Lung (tissue), 12 donors: ENCODE results near the gene GPR39. TPM values are rescaled to one million over a fixed set of nuclear protein-coding genes. Genes with fewer than 3 reads are reported as not detected.

Experiments used
- ATAC-seq: fragments of 200-7000 bp; cut with Tn5 transposase; one replicate; pipeline ENCODE4 v1.9.1; 2020; ENCODE audit warnings: moderate number of reproducible peaks; ENCODE audit not compliant: insufficient read depth, low FRiP score
- DNase-seq, 3 donors: peaks; one replicate each; pipeline ENCODE4 v3.0.0-alpha.2; 2013 to 2017
- H3K27ac ChIP-seq, 2 donors: one replicate each; pipeline ENCODE4 v1.5.1; 2013; ENCODE audit warnings: mild to moderate bottlenecking in 2 of 2, moderate library complexity in 2 of 2, control low read depth in 1 of 2, inconsistent platforms in 1 of 2, low read depth in 1 of 2, low read length in 1 of 2
- H3K27me3 ChIP-seq, 3 donors: one replicate each; pipeline ENCODE4 v1.5.1; 2013; ENCODE audit warnings: low read length in 2 of 3; ENCODE audit not compliant: control insufficient read depth in 3 of 3, insufficient read depth in 3 of 3
- H3K36me3 ChIP-seq, 4 donors: one replicate each; pipeline ENCODE4 v1.5.1; 2013; ENCODE audit warnings: low read length in 4 of 4, mild to moderate bottlenecking in 1 of 4, moderate library complexity in 1 of 4; ENCODE audit not compliant: control insufficient read depth in 4 of 4, insufficient read depth in 4 of 4
- H3K4me1 ChIP-seq, 5 donors: one replicate each; pipeline ENCODE4 v1.5.1; 2013; ENCODE audit warnings: low read length in 5 of 5, mild to moderate bottlenecking in 2 of 5, moderate library complexity in 1 of 5; ENCODE audit not compliant: control insufficient read depth in 5 of 5, insufficient read depth in 5 of 5
- H3K4me3 ChIP-seq: one replicate; pipeline ENCODE4 v1.5.1; 2013; ENCODE audit warnings: mild to moderate bottlenecking, control low read depth, moderate library complexity
- H3K9ac ChIP-seq, 2 donors: one replicate each; pipeline ENCODE4 v1.5.1; 2013; ENCODE audit warnings: low read length in 2 of 2, control low read depth in 1 of 2; ENCODE audit not compliant: insufficient read depth in 1 of 2
- H3K9me3 ChIP-seq, 4 donors: one replicate each; pipeline ENCODE4 v1.5.1; 2013; ENCODE audit warnings: low read length in 3 of 4, mild to moderate bottlenecking in 1 of 4, moderate library complexity in 1 of 4; ENCODE audit not compliant: control insufficient read depth in 4 of 4, insufficient read depth in 3 of 4
- CTCF ChIP-seq: IDR thresholded peaks from 2 replicates; pipeline ENCODE4 v1.5.1; 2012; ENCODE audit warnings: mild to moderate bottlenecking; ENCODE audit errors: control extremely low read depth, extremely low read depth
- WGBS, 2 donors: extraction: QIAGEN DNeasy Blood & Tissue Kit; methylation state at CpG; one replicate each; pipeline ENCODE4 v1.1.7; 2013; 5-methylcytosine and 5-hydroxymethylcytosine counted together
- polyA plus RNA-seq, 2 donors: library from polyadenylated mRNA; stranded (reverse); fragments of 200-250 nt; gene quantifications; one replicate each; pipeline ENCODE4 v1.2.1, GENCODE V29; 2013
- total RNA-seq, 2 donors: library from RNA; depleted of rRNA in 1 of 2; stranded (reverse); fragments of >200 nt in 1 of 2; gene quantifications; one replicate each; pipeline ENCODE4 v1.2.1, GENCODE V29; 2014 to 2021
- donor health status: control.
- donor health status: control.
- donor health status: Bipolar disorder and iron deficiency.
- donor health status: healthy.
- donor health status: DM: yes; HTN: yes; CAD: no.

The GPR39 gene
- total and polyA plus RNA-seq, 4 donors, result 5.8 to 15.3 (median 11.1) TPM

- TF ChIP-seq CTCF, result no peak
- Histone ChIP-seq H3K27me3 (peaks cover 0 to 2% (median 0%) of the 10 kb centered on the region in 3 donors), H3K9ac (no peak overlapping the region), H3K4me1 (peaks cover 0 to 6% (median 0%) of the 10 kb centered on the region in 5 donors), H3K36me3 (no peaks in the 10 kb centered on the region), H3K4me3 (no peak overlapping the region), H3K27ac (no peak overlapping the region), H3K9me3 (peaks cover 0 to 2% (median 0%) of the 10 kb centered on the region in 4 donors)
- WGBS, 2 donors, result 89 to 91% methylated on average over 10 of the region's 10 CpGs
- DNase-seq, result no peak
- ATAC-seq, result no peak
Observed at GRCh38 chr2:132583666-132584360, 167.2 kb downstream of the GPR39 start.

- H3K4me1 ChIP-seq, result peaks cover 0 to 6% (median 0%) of the 10 kb centered on the region in 5 donors
- ATAC-seq, result no peak
- no peaks in the 10 kb centered on the region for H3K36me3 ChIP-seq
- H3K9ac ChIP-seq, result no peak overlapping the region
- no peak overlapping the region for H3K27ac ChIP-seq
- peaks cover 0 to under 1% (median 0%) of the 10 kb centered on the region in 3 donors for H3K27me3 ChIP-seq
- TF ChIP-seq CTCF, result no peak
- DNase-seq, result no peak
- peaks cover 0 to 2% (median 0%) of the 10 kb centered on the region in 4 donors for H3K9me3 ChIP-seq
- 94 to 95% methylated on average over 36 of the region's 36 CpGs for WGBS, 2 donors
- no peak overlapping the region for H3K4me3 ChIP-seq
Observed at GRCh38 chr2:132584976-132585817, 168.6 kb downstream of the GPR39 start.

GRCh38 chr2:132586101-132586511 is 169.5 kb downstream of the GPR39 start:
- no peak overlapping the region for H3K9ac ChIP-seq
- H3K9me3 ChIP-seq, result peaks cover 0 to 2% (median 0%) of the 10 kb centered on the region in 4 donors
- peaks cover 0 to 6% (median 0%) of the 10 kb centered on the region in 5 donors for H3K4me1 ChIP-seq
- H3K4me3 ChIP-seq, result no peak overlapping the region
- H3K27me3 ChIP-seq, result no peaks in the 10 kb centered on the region
- no peaks in the 10 kb centered on the region for H3K36me3 ChIP-seq
- ATAC-seq, result no peak
- no peak overlapping the region for H3K27ac ChIP-seq
- no peak for DNase-seq
- TF ChIP-seq CTCF, result no peak
- 87 to 91% methylated on average over 14 of the region's 14 CpGs for WGBS, 2 donors
